A549 (cell line): ENCODE data around the gene DGCR2. TPM values are rescaled to one million over a fixed set of nuclear protein-coding genes. Genes with fewer than 3 reads are reported as not detected.
"Not testable (repeated sequence)": the region's sequence is repeated elsewhere in the genome, so short reads cannot be mapped to it uniquely, and the experiment has no call there.

ENCODE experiments used
- ATAC-seq, 2 experiments: fragments of 200-7000 bp in 1 of 2; fragments of >200 bp in 1 of 2; cut with Nextera tagmentation in 1 of 2; cut with Tn5 transposase in 1 of 2; 3 replicates each; pipeline versions ENCODE4 v1.8.0 to v1.9.1; 2018 to 2020; ENCODE audit warnings: mild to moderate bottlenecking in 1 of 2, moderate library complexity in 1 of 2
- CTCF ChIA-PET: fragments of 300-600 bp; sonication (Branson Sonifier 250); formaldehyde crosslinking; extraction: SDS; loops from one replicate; lab custom pipeline; 2021; ENCODE audit warnings: antibody characterized with exemption, inconsistent platforms; lab: Yijun Ruan, JAX
- POLR2A ChIA-PET: fragments of 350-600 bp; formaldehyde crosslinking; extraction: SDS; loops from one replicate; lab custom pipeline; 2021; ENCODE audit warnings: antibody characterized with exemption, inconsistent platforms; lab: Yijun Ruan, JAX
- DNase-seq, 2 experiments: peaks; one replicate each; pipeline versions ENCODE4 v3.0.0 to v3.0.0-alpha.2; 2011 to 2016; ENCODE audit warnings: low read depth in 1 of 2, low spot score in 1 of 2
- FAIRE-seq: peaks from 2 replicates; lab custom pipeline; 2011; peaks lifted over from hg19 to GRCh38; lab: Jason Lieb, UNC
- H3K27ac ChIP-seq, 2 experiments: fragments of >200 bp; sonication (Bioruptor Twin); formaldehyde crosslinking; 3 replicates each; pipeline ENCODE4 v1.5.1; 2016 to 2017
- H3K4me1 ChIP-seq: fragments of >200 bp; sonication (Bioruptor Twin); formaldehyde crosslinking; 3 replicates; pipeline ENCODE4 v1.6.1; 2016
- H3K4me2 ChIP-seq: fragments of >200 bp; sonication (Bioruptor Twin); formaldehyde crosslinking; 3 replicates; pipeline ENCODE4 v1.6.1; 2016
- H3K4me3 ChIP-seq: fragments of >200 bp; sonication (Bioruptor Twin); formaldehyde crosslinking; 3 replicates; pipeline ENCODE4 v1.5.1; 2016
- H3K9me3 ChIP-seq: fragments of >200 bp; sonication (Bioruptor Twin); formaldehyde crosslinking; 3 replicates; pipeline ENCODE4 v1.6.1; 2016
- BHLHE40 ChIP-seq: IDR thresholded peaks from 2 replicates; pipeline ENCODE4 v1.6.1; 2012; ENCODE audit warnings: low read depth, low read length, inconsistent platforms
- CBX2 ChIP-seq: fragments of 200-600 bp; sonication (generic); IDR thresholded peaks from 2 replicates; pipeline ENCODE4 v1.6.1; 2016; ENCODE audit warnings: low read depth, mild to moderate bottlenecking, borderline replicate concordance
- CHD4 ChIP-seq: fragments of 200-600 bp; sonication (generic); IDR thresholded peaks from 2 replicates; pipeline ENCODE4 v1.6.1; 2016; ENCODE audit warnings: antibody characterized with exemption, mild to moderate bottlenecking, borderline replicate concordance
- GATA3 ChIP-seq: IDR thresholded peaks from 2 replicates; pipeline ENCODE4 v1.6.1; 2012; ENCODE audit warnings: borderline replicate concordance
- HEYL ChIP-seq: fragments of 250-450 bp; sonication (Bioruptor Pico); IDR thresholded peaks from 2 replicates; pipeline ENCODE4 v1.8.0; 2021; ENCODE audit warnings: mild to moderate bottlenecking, moderate library complexity
- KDM1A ChIP-seq: fragments of 200-600 bp; sonication (generic); IDR thresholded peaks from 2 replicates; pipeline ENCODE4 v1.6.1; 2016; ENCODE audit warnings: low read depth, mild to moderate bottlenecking
- MAZ ChIP-seq: fragments of 150-350 bp; IDR thresholded peaks from 2 replicates; pipeline ENCODE4 v1.6.1; 2014; ENCODE audit warnings: antibody characterized with exemption, low read depth, low read length, borderline replicate concordance
- NR3C1 ChIP-seq: fragments of >200 bp; sonication (Bioruptor Twin); formaldehyde crosslinking; IDR thresholded peaks from 3 replicates; pipeline ENCODE4 v1.6.1; 2017
- PHF8 ChIP-seq: fragments of 200-600 bp; sonication (generic); IDR thresholded peaks from 2 replicates; pipeline ENCODE4 v1.6.1; 2016; ENCODE audit warnings: low read depth, mild to moderate bottlenecking, antibody characterized with exemption, moderate library complexity, borderline replicate concordance
- POLR2AphosphoS2 ChIP-seq: conservative IDR thresholded peaks from 2 replicates; pipeline ENCODE4 v1.6.1; 2012; ENCODE audit warnings: low read length, improper control_type of control experiment, inconsistent platforms
- RARB ChIP-seq: fragments of 250-450 bp; sonication (Bioruptor Pico); IDR thresholded peaks from 2 replicates; pipeline ENCODE4 v1.8.0; 2021; ENCODE audit warnings: mild to moderate bottlenecking, moderate library complexity
- TP53 ChIP-seq: fragments of 250-450 bp; sonication (Bioruptor Pico); IDR thresholded peaks from 2 replicates; pipeline ENCODE4 v1.5.0; 2021; ENCODE audit warnings: mild to moderate bottlenecking, moderate library complexity
- ZFP36 ChIP-seq: fragments of 450-650 bp; IDR thresholded peaks from 2 replicates; pipeline ENCODE4 v1.6.1; 2014; ENCODE audit warnings: borderline replicate concordance; ENCODE audit not compliant: partially characterized antibody
- ZNF302 ChIP-seq: fragments of 250-450 bp; sonication (Bioruptor Pico); IDR thresholded peaks from 2 replicates; pipeline ENCODE4 v1.9.0; 2021; ENCODE audit warnings: inconsistent platforms, mild to moderate bottlenecking, moderate library complexity
- WGBS: methylation state at CpG from one replicate; pipeline ENCODE4 v1.1.6; 2017; ENCODE audit errors: missing lambda C conversion rate; 5-methylcytosine and 5-hydroxymethylcytosine counted together
- polyA plus RNA-seq, 4 experiments: library from polyadenylated mRNA; depleted of rRNA in 3 of 4; stranded (reverse); fragments of >200 nt; fragmentation: RNase III in 1 of 4; extraction: RNeasy Plus Mini Kit Qiagen cat#74134 plus additional on column Dnase treatment in 1 of 4; gene quantifications; 2 replicates in 3 of 4; 3 replicates in 1 of 4; pipeline ENCODE4 v1.2.3, GENCODE V29; 2011 to 2017
- TF ChIP-seq, protein P1 (sequence below): fragments of >200 bp; sonication (Bioruptor Twin); formaldehyde crosslinking; IDR thresholded peaks from 3 replicates; pipeline ENCODE4 v1.5.1; 2016
- TF ChIP-seq, protein P2 (sequence below): fragments of 150-350 bp; IDR thresholded peaks from 2 replicates; pipeline ENCODE4 v1.6.1; 2014; ENCODE audit warnings: low read depth, mild to moderate bottlenecking, low read length
- TF ChIP-seq, protein P3 (sequence below): IDR thresholded peaks from 2 replicates; pipeline ENCODE4 v1.6.1; 2012
- TF ChIP-seq, protein P4 (sequence below): fragments of 250-450 bp; sonication (Bioruptor Pico); IDR thresholded peaks from 2 replicates; pipeline ENCODE4 v1.5.0; 2020; ENCODE audit warnings: low read depth, mild to moderate bottlenecking, moderate library complexity

The DGCR2 gene
- polyA plus RNA-seq, 2 of the 4 experiments (the other 2 are of a cell fraction), result 10.6 to 17.9 TPM

DNA sequence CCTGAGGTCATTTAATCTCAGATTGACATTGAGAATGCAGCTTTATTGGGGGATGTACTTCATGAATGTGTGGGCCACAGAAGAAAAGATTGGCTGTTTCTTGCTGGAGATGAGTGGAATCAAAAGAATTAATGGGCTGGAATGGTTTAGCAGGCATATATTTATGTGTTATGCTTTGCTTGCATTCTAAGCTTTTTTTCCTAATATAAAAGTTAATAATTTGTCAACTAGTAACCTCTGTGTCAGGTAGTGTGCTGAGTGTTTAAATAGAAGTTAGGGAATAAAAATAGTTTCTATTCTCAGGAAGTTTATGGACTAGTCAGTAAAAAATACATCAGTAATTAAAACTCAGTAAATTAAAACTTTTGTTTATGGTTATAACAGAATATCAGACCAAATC is 118.7 kb downstream of the DGCR2 start:
- Histone ChIP-seq H3K4me3 (no peak overlapping the region), H3K27ac (no peak overlapping the region), H3K4me1 (0 out of 3 replicates have a peak, but pooled peaks cover 6% of the 10 kb centered on the region), H3K9me3 (no peaks in the 10 kb centered on the region), H3K4me2 (no peak overlapping the region)
- DNase-seq (no peak), FAIRE-seq (no peak), ATAC-seq (no peak)
- CTCF ChIA-PET, result no interaction called here
- POLR2A ChIA-PET, result no interaction called here
- no peak for TF ChIP-seq MAZ
- TF ChIP-seq, protein P1, sequence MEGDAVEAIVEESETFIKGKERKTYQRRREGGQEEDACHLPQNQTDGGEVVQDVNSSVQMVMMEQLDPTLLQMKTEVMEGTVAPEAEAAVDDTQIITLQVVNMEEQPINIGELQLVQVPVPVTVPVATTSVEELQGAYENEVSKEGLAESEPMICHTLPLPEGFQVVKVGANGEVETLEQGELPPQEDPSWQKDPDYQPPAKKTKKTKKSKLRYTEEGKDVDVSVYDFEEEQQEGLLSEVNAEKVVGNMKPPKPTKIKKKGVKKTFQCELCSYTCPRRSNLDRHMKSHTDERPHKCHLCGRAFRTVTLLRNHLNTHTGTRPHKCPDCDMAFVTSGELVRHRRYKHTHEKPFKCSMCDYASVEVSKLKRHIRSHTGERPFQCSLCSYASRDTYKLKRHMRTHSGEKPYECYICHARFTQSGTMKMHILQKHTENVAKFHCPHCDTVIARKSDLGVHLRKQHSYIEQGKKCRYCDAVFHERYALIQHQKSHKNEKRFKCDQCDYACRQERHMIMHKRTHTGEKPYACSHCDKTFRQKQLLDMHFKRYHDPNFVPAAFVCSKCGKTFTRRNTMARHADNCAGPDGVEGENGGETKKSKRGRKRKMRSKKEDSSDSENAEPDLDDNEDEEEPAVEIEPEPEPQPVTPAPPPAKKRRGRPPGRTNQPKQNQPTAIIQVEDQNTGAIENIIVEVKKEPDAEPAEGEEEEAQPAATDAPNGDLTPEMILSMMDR, result no peak

DNA sequence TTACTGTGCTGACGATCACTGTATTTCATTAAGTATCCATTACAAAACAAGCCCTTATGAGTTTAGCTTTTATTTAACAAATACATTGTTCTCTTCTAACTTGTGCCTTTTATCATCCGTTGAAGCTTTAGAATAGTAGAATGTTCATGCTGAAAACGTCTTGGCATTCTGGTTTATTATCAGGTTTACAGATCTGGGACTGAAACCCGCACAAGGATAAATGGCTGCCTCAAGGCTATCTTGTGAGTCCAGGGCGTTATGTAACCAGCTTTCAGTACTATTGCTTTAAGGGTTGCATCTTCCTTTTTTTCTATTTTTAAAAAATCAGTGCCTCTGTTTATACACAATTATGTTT is 119.6 kb downstream of the DGCR2 start:
- FAIRE-seq, result no peak
- no peak for ATAC-seq
- TF ChIP-seq ZFP36 (no peak), NR3C1 (no peak), BHLHE40 (no peak)
- TF ChIP-seq, protein P2, sequence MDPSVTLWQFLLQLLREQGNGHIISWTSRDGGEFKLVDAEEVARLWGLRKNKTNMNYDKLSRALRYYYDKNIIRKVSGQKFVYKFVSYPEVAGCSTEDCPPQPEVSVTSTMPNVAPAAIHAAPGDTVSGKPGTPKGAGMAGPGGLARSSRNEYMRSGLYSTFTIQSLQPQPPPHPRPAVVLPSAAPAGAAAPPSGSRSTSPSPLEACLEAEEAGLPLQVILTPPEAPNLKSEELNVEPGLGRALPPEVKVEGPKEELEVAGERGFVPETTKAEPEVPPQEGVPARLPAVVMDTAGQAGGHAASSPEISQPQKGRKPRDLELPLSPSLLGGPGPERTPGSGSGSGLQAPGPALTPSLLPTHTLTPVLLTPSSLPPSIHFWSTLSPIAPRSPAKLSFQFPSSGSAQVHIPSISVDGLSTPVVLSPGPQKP, result no peak
- WGBS, result 54% methylated on average over 5 of the region's 5 CpGs
- Histone ChIP-seq H3K27ac (no peak overlapping the region), H3K4me3 (no peak overlapping the region), H3K4me1 (0 out of 3 replicates have a peak, but pooled peaks cover 6% of the 10 kb centered on the region), H3K4me2 (no peak overlapping the region), H3K9me3 (no peaks in the 10 kb centered on the region)
- no peak for DNase-seq
- ChIA-PET POLR2A (no interaction called here), CTCF (interaction anchor here (0.9 kb wide), 1 partner anchor 49 kb away, joined by 3 read pairs; no protein-coding TSS in a partner anchor)

DNA sequence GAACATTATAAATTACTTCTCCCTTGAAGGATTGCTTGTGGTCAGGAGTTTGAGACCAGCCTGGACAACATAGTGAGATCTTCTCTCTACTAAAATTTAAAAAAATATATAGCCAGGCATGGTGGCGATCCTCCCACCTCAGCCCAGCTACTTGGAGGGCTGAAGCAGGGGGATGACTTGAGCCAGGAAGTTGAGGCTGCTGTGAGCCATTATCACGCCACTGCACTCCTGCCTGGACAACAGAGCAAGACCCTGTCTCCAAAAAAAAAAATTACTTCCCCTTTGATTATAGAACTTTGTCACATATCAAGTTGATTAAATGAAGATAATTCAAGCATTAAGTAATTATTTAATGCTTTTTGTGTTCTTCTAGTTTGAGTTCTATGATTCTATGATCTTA is 121.0 kb downstream of the DGCR2 start:
- Histone ChIP-seq H3K4me3 (no peak overlapping the region), H3K27ac (no peak overlapping the region), H3K9me3 (no peaks in the 10 kb centered on the region), H3K4me2 (no peak overlapping the region), H3K4me1 (0 out of 3 replicates have a peak, but pooled peaks cover 6% of the 10 kb centered on the region)
- ATAC-seq, result no peak
- POLR2A ChIA-PET, result no interaction called here
- FAIRE-seq, result no peak
- WGBS, result 70% methylated on average over 2 of the region's 2 CpGs
- no peak for TF ChIP-seq TP53 (CRISPR knock-in tag)
- TF ChIP-seq HEYL (CRISPR knock-in tag), result no peak
- TF ChIP-seq RARB (CRISPR knock-in tag), result no peak
- TF ChIP-seq, protein P3, sequence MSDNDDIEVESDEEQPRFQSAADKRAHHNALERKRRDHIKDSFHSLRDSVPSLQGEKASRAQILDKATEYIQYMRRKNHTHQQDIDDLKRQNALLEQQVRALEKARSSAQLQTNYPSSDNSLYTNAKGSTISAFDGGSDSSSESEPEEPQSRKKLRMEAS, result no peak
- TF ChIP-seq POLR2AphosphoS2, result no peak
- TF ChIP-seq CBX2, result no peak
- TF ChIP-seq GATA3, result no peak
- TF ChIP-seq PHF8, result no peak
- TF ChIP-seq ZNF302 (CRISPR knock-in tag), result no peak
- TF ChIP-seq CHD4, result no peak
- TF ChIP-seq KDM1A, result no peak
- TF ChIP-seq, protein P4, sequence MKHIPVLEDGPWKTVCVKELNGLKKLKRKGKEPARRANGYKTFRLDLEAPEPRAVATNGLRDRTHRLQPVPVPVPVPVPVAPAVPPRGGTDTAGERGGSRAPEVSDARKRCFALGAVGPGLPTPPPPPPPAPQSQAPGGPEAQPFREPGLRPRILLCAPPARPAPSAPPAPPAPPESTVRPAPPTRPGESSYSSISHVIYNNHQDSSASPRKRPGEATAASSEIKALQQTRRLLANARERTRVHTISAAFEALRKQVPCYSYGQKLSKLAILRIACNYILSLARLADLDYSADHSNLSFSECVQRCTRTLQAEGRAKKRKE (CRISPR knock-in tag), result no peak
- TF ChIP-seq NR3C1, result no peak
- CTCF ChIA-PET, result no interaction called here
- DNase-seq, result no peak

DNA sequence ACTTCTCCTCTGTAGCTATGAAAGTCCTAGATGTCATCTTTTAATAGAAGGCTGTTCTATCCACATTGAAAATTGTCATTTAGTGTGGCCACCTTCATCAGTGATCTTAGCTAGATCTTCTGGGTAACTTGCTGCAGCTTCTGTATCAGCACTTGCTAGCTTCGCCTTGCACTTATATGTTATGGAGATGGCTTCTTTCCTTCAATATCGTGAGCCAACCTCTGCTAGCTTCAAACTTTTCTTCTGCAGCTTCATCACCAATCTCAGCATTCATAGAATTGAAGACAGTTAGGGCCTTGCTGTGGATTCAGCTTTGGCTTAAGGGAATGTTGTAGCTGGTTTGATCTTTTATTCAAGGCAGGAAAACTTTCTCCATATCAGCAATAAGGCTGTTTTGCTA is 122.1 kb downstream of the DGCR2 start:
- H3K27ac ChIP-seq, POLR2A ChIA-PET, FAIRE-seq, H3K4me2 ChIP-seq, H3K4me1 ChIP-seq, H3K4me3 ChIP-seq, H3K9me3 ChIP-seq, DNase-seq, ATAC-seq: not testable (repeated sequence)
- CTCF ChIA-PET, result interaction anchor here (1.6 kb wide), 1 partner anchor 44 kb away, joined by 3 read pairs; no protein-coding TSS in a partner anchor
- WGBS, result 92% methylated on average over 2 of the region's 2 CpGs
